Measurements from ENCODE around the gene LRSAM1.

- peak; percentile 82 to 88 (median 84) for TF ChIP-seq CTCF (IDR thresholded peaks at IDR 0.05)
- TF ChIP-seq POLR2A (IDR thresholded peaks at IDR 0.05): no peak
Observed at GRCh38 chr9:127503947-127504886, 52.9 kb downstream of the LRSAM1 start.

Measured in testis (tissue), 2 donors.